GM18526 (cell line): ENCODE measurements around the gene BCDIN3D.

Source experiments
- POLR2A ChIP-seq: IDR thresholded peaks from 3 replicates; pipeline ENCODE4 v1.6.1; 2011; ENCODE audit not compliant: insufficient read length; ENCODE audit errors: extremely low read depth

BCDIN3D gene

DNA sequence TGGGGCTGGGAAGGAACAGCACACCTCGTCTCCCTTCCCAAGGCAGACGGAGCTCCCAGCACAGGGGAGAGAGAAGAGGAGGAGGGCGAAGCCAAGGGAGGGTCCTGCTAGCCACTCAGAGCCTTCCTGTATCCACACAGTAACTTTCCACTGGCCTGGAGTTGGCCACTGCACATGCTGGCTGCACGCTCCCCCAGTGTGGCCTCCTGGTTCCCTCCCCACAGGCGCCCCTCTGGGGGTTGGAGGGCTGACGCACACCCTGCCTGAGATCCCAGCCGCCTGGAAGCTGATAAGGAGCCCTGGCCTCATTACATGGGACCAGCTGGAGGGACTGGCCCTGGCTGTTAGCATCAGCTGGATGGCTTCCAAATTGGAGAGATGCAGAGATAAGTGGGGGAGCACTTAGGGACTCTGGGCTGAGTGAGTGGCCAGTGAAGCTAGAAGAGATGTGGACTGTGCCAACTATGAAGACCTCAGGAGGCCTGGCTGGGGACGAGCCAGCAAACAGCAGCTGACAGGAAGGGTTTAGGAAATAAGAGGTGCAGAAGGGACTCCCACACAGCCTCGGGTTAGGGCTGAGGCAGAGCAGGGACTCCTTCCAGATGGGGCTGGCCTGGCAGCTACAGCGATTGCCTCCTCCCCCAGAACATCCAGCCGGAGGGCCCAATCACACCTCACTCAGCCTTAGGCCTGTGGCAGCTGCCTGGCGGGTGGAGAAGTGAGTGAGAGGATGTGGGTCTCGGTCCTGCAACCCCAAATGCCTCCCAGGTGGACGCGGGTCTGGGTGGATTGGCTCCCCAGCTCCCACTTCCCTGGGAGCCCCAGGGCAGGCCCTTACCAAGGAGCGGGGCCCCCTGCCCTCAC, 26.3 kb upstream of the BCDIN3D start:
- no peak for TF ChIP-seq POLR2A

- no peak for TF ChIP-seq POLR2A
Observed at GRCh38 chr12:49868449-49868848, 25.5 kb upstream of the BCDIN3D start.

- no peak for TF ChIP-seq POLR2A
Observed at GRCh38 chr12:49867570-49868341, 24.9 kb upstream of the BCDIN3D start.

GRCh38 chr12:49866859-49867569, 24.1 kb upstream of the BCDIN3D start:
- TF ChIP-seq POLR2A: no peak

- no peak for TF ChIP-seq POLR2A
Observed at GRCh38 chr12:49865782-49866135, 22.9 kb upstream of the BCDIN3D start.

- TF ChIP-seq POLR2A: no peak
Observed at GRCh38 chr12:49865109-49865781, 22.3 kb upstream of the BCDIN3D start.

- TF ChIP-seq POLR2A: no peak
Observed at GRCh38 chr12:49864798-49865090, 21.8 kb upstream of the BCDIN3D start.

DNA sequence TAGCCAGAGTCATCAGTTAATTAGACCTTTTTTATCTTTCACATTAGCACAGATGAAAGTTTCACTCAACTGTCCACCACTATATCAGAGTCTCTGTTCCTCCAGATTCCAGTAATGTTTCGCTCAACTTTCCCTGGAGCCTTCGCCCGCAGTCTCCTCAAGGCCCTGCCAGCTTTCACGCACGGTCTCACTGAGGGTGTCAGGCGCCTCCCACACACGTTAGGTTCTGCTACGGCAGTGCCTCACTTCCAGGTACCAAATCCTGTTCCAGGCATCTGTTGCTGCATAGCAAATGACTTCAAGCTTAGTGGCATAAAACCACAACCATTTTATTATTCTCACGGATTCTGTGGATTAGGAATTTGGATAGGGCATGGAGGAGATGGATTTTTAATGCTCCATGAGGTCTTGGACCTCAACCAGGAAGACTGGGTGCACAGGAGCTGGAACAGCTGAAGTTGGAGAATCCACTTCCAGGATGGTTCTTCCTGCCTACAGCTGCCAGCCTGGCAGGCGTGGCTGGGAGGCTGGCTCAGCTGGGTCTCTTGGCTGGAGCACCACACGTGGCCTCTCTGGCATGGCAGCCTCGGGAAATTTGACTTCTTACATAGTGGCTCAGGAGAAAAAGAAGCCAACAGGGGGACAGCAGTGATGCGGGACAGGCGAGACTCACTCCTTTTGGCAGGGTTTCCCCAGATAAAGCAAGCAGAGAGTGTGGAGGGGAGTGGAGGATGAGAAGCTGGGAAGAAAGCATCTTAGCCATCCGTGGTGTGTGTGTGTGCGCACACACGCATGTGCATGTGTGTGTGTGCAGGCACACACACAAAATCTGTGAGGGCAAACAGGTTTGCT, 21.3 kb upstream of the BCDIN3D start:
- TF ChIP-seq POLR2A: no peak

- TF ChIP-seq POLR2A: no peak
Observed at GRCh38 chr12:49854976-49855375, 12.1 kb upstream of the BCDIN3D start.

- TF ChIP-seq POLR2A: no peak
Observed at GRCh38 chr12:49853671-49854070, 10.8 kb upstream of the BCDIN3D start.

DNA sequence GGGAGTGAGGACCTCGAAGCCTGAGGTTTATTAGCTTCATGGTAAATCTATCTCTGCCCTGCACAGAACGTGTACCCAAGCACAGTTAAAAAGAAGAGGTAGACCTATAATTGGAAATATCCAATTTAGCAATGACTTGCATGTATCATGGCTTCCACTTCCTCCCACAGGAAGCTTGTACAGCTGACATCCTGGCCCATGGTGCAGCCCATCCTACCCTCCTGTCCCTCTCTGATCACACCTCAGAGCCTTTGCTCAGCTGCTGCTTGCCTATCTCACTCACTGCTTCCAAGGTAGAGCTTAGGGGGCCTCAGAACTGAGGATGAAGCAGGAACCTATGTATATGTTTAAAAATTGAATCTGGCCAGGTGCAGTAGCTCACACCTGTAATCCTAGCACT, 4.3 kb upstream of the BCDIN3D start:
- no peak for TF ChIP-seq POLR2A

GRCh38 chr12:49846032-49846431, 3.1 kb upstream of the BCDIN3D start:
- TF ChIP-seq POLR2A: no peak

- no peak for TF ChIP-seq POLR2A
Observed at GRCh38 chr12:49843876-49844437, 1.1 kb upstream of the BCDIN3D start.

- TF ChIP-seq POLR2A: no peak
Observed at GRCh38 chr12:49843411-49843810, 505 bp upstream of the BCDIN3D start.
